Fibroblast of peridontal ligament (primary cell): ENCODE data around the gene POLR3G.

Source experiments
- DNase-seq: peaks from one replicate; pipeline ENCODE4 v3.0.0-alpha.2; 2010; ENCODE audit errors: extremely low read depth

POLR3G gene, protein sequence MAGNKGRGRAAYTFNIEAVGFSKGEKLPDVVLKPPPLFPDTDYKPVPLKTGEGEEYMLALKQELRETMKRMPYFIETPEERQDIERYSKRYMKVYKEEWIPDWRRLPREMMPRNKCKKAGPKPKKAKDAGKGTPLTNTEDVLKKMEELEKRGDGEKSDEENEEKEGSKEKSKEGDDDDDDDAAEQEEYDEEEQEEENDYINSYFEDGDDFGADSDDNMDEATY

GRCh38 chr5:90474235-90475107 is at the start of gene POLR3G, which contains the start of gene MBLAC2:
Gene POLR3G, plus strand, starts transcription at chr5:90474864. Its CDS starts 10,704 bp downstream, at chr5:90485568.
Gene MBLAC2, minus strand, starts transcription at chr5:90474771. Its CDS starts 479 bp downstream, at chr5:90474292.
- peak; percentile 87 for DNase-seq

DNA sequence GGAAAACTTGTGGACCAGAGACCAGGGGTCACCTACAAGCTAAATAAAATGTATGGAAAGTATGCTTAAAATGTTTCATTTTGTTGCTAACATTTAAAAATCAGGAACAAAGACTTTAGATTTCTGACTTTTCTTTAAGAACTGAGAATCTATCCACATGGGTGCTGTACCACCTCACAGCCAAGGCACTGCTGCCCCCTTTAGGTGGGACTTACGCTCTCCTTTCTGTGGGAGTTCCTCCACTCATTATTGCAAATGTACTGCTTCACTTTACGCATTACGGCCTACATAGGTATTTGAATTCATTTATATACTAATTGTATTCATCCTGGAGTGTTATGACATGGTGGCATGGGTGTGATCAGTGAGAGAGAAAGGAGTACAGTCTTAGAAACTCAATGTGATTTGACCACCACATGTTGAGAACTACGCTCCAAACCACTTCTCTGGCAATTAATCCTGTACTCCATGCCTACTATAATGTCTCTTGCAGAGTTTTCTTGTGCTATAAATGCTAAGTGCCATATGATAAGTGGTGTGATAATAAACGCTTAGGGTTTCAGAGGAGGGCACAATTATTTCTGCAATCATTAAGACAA is 40.4 kb upstream of the POLR3G start:
- peak; percentile 49 for DNase-seq

- DNase-seq, result no peak
Measured at GRCh38 chr5:90437663-90438062, 37.0 kb upstream of the POLR3G start.

- DNase-seq, result no peak
Measured at GRCh38 chr5:90438100-90438499, 36.6 kb upstream of the POLR3G start.

DNA sequence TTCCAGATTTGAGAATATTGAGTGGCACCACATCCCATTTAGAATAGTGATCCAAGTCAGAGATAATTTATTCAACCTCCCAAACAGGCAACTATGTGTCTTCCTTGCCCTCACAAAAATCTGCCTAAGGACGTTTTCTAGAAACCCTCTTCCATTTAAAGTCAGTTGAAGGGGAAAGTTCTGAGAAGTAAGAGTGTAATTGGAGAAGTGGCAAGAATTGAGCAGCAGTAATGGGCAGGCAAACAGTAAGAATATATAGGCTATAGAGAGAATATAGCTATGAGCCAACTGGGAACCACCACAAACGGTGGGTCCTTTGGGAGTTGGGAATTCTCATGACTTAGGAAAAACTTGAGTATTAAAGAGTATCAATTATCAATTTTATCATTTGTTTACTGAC is 34.0 kb upstream of the POLR3G start:
- peak; percentile 3 for DNase-seq

DNA sequence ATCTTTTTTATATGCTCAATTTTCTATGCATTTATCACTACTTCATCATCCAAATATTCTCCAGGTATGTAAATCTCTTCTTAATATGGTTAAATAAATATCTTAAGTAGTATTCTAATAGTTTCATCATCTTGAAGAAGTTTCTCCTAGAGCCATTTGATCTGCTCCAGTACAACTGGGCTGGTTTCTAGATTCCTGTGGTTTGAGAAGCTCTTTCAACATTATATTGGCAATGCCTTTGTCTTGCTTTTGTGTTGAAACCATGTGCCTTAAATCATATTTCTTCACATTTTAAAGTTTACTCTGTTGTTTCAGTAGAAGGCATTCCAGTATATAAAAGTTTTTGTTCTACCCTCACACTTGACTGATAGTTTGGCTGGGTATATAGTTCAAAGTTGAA is 27.7 kb upstream of the POLR3G start:
- peak; percentile 88 for DNase-seq

DNA sequence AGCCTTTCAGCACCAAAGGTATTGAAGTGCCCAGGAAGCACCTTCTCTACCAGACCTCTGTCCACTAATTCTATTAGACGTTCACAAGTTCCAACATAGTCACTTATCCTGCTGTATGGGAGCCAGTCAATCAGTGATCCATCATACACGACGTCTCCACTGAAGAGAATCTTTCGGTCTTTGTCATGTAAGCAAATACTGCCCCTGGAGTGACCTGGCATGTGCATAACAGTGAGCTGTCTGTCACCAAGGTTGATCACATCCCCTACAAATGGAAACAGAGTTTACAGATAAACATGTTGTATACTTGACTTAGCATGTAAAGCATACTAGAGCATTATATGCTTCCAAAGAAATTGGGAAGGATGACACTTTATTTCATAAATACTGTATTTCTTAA is 13.4 kb upstream of the POLR3G start:
- no peak for DNase-seq

- peak; percentile 6 for DNase-seq
Measured at GRCh38 chr5:90472783-90473395, 1.8 kb upstream of the POLR3G start.

- DNase-seq, result peak; percentile 15
Measured at GRCh38 chr5:90473396-90474234, 1.0 kb upstream of the POLR3G start.

DNA sequence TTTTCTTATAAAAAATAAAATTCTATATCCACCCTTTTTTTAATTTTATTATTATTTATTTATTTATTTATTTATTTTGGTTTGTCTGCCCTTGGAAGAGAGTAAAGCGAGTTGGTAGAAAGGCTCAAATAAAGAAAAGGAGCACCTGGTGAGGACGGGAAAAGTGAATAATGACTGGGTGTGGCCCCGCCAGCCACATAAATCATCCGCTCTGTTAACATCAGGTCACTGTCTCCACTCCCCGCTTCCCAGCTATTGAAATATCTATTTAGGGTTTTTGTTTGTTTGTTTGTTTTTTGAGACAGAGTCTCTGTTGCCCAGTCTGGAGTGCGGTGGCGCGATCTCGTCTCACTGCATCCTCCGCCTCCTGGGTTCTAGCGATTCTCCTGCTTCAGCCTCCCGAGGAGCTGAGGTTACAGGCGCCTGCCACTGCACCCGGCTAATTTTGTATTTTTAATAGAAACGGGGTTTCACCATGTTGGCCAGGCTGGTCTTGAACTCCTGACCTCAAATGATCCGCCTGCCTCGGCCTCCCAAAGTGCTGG is 844 bp downstream of the POLR3G start:
- no peak for DNase-seq

GRCh38 chr5:90476391-90476790 is 1.7 kb downstream of the POLR3G start:
- DNase-seq, result no peak

- DNase-seq, result no peak
Measured at GRCh38 chr5:90477073-90477472, 2.4 kb downstream of the POLR3G start.

- no peak for DNase-seq
Measured at GRCh38 chr5:90477621-90478215, 3.1 kb downstream of the POLR3G start.

GRCh38 chr5:90479611-90480385 is 5.1 kb downstream of the POLR3G start:
- DNase-seq, result peak; percentile 56

DNA sequence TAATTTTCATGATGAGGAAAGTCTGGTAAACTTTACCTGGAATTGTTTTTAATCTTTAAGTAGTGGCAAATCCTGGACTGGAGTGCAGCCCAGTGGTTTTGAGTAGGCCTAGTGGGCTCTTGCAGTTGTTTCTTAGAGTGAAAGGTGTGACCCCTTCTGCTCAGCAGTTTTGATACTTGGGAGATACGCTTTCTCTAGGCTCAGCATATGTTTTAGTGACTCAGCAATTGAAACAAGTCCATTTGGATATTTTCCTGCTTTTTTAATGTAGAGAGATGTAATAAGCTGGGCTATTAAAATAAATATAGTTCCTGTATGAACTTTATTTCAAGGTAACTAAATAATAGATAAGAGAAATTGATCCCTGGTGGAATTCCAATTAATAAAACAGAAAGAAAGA is 6.0 kb downstream of the POLR3G start:
- peak; percentile 30 for DNase-seq

GRCh38 chr5:90483206-90483605 is 8.5 kb downstream of the POLR3G start:
- DNase-seq, result no peak

DNA sequence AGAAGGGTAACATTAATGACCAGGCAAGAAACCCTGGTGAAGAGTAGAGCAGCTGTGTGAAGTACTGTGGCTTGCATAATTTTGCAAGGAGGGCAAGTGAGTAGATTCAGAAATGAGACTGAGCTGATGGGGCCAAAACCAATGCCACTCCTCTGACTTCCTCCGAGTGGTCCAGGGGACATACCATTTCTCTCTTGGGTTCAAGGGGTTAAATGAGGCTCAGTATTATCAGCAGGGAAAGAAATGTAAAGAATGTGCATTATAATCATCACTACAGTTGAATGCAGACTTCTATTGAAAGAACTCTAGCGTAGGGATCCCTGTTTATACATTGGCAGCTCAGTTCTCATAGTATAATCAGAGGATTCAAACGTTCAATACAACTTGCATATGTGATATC is 9.9 kb downstream of the POLR3G start:
- peak; percentile 5 for DNase-seq

DNA sequence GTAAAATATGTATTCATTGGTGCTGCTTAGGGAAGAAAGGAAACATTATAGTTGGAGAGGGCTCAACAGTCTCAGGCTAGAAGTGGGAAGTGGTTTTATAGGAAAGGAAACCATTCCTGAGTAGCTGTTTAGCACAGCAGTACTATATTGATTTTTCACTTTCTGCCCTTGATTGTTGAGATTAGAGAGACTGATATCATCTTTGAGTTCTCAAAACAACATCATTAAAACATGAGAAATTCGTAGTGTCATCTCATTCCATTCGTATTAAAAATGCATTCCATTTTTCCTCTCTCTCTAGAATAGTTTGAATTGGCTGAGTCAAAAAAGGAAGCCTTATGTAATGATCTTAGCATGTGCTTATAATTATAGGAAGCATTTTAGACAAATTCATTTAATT is 14.1 kb downstream of the POLR3G start:
- DNase-seq, result peak; percentile 84

GRCh38 chr5:90494043-90494442 is 19.4 kb downstream of the POLR3G start:
- no peak for DNase-seq

- no peak for DNase-seq
Measured at GRCh38 chr5:90495146-90495545, 20.5 kb downstream of the POLR3G start.
